ENCODE results near the gene ISX.

- TF ChIP-seq CTCF (IDR thresholded peaks at IDR 0.05), result no peak
- no peak for TF ChIP-seq POLR2A (IDR thresholded peaks at IDR 0.05)
- TF ChIP-seq POLR2AphosphoS5 (IDR thresholded peaks at IDR 0.05), result no peak
Observed at GRCh38 chr22:35024364-35024692, 41.6 kb upstream of the ISX start.

Measured in stomach (tissue), 4 donors.